GM12872 (cell line): Measurements from ENCODE around the gene GIPC3.

ENCODE experiments used
- TF ChIP-seq, protein P1 (sequence below): IDR thresholded peaks from 3 replicates; pipeline ENCODE4 v1.5.1; 2011; ENCODE audit warnings: low read depth, mild to moderate bottlenecking, low read length, moderate library complexity; ENCODE audit not compliant: insufficient read depth

The GIPC3 gene

DNA sequence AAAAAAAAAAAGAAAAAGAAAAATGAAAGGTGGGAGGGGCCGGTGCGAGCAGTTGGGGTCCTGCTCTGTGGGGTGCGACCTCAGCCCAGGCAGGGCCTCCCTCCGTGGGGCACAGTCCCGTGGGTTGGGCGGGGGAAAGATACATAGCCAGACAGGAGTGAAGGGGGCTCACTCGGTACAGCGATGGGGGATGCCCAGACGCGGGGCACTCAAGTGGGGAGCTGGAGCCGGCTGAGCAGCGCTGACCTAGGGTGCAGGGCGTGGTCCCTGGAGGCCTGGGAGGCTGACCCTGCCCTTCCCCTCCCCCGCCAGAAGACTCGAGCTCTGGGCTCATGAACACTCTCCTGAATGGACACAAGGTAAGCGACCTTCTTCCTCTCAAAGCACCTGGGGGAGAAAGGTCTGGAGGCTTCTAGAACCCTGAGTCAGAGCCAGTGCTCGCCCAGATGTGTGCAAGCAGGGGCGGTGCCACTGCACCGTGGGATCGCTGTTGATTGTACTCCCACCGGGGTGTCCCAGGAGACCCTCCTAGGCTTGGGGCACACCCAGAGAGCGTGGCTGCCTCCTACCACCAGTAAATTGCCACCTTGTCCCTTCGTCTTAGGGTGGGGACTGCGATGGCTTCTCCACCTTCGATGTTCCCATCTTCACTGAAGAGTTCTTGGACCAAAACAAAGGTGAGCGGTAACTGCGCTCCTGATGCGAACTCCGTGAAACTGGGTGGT lies 9.2 kb upstream of the GIPC3 start:
- TF ChIP-seq, protein P1, sequence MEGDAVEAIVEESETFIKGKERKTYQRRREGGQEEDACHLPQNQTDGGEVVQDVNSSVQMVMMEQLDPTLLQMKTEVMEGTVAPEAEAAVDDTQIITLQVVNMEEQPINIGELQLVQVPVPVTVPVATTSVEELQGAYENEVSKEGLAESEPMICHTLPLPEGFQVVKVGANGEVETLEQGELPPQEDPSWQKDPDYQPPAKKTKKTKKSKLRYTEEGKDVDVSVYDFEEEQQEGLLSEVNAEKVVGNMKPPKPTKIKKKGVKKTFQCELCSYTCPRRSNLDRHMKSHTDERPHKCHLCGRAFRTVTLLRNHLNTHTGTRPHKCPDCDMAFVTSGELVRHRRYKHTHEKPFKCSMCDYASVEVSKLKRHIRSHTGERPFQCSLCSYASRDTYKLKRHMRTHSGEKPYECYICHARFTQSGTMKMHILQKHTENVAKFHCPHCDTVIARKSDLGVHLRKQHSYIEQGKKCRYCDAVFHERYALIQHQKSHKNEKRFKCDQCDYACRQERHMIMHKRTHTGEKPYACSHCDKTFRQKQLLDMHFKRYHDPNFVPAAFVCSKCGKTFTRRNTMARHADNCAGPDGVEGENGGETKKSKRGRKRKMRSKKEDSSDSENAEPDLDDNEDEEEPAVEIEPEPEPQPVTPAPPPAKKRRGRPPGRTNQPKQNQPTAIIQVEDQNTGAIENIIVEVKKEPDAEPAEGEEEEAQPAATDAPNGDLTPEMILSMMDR: no peak

DNA sequence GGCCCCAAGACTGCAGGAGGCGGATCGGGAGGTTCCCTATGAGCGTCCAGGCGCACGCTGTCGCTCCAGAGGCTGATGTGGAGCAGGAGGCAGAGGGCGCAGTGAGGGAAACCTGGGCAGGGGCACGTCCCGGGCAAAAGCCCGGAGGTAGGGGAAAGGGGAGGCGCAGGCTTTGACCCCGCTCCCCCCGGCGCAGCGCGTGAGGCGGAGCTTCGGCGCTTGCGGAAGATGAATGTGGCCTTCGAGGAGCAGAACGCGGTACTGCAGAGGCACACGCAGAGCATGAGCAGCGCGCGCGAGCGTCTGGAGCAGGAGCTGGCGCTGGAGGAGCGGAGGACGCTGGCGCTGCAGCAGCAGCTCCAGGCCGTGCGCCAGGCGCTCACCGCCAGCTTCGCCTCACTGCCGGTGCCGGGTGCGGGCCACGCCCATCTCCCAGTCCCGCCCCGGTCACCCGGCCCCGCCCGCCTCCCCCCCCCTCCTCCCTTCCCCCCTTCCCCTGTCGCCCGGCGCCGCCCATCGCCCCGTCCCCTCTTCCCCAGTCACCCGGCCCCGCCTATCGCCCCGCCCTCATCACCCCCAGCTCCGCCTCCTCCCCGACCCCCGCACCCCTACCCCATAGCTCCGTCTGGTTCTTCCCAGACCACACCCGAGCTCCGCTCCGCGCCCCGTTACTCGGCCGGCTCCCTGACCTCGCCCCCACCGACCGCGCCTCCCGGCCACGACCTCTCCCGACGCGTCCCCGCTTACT lies 8.4 kb upstream of the GIPC3 start:
- TF ChIP-seq, protein P1: no peak

DNA sequence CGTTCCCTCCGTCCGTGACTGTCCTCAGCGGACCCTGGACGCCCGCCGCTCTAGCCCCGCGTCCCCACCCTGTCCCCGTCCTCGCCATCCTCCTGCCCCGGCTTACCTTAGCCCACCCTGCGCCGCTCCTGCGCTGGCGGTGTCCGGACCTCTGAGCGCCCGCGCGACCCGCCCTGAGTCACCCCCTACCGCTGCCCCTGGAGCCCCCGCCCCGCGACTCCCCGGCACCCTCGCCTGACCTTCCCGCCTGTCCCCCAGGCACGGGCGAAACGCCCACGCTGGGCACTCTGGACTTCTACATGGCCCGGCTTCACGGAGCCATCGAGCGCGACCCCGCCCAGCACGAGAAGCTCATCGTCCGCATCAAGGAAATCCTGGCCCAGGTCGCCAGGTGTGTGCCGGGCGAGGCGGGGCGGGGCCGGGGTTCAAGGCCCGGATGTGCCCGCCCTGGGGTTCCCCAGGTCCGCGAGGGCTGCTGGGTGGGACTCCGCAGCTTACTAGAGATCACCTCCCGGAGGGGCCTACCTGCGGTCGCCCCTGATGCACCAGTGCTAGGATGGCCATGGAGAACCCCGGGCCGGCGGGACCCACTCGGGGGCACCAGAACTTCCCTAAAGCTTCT lies 7.4 kb upstream of the GIPC3 start:
- TF ChIP-seq, protein P1: no peak

DNA sequence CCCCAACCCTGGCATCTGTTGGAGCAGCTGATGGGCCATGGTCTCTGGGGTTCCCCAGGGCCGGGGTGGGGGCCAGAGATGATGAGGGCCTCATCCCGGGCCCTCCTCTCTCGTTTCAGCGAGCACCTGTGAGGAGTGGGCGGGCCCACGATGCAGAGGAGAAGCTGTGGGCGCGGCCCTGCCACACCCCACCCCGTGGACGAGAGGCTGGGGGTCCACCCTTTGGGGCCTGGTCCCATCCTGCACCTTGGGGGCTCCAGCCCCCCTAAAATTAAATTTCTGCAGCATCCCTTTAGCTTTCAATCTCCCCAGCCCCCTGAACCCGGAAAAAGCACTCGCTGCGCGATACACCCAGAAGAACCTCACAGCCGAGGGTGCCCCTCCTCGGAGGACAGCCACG lies 6.9 kb upstream of the GIPC3 start:
- TF ChIP-seq, protein P1: no peak

DNA sequence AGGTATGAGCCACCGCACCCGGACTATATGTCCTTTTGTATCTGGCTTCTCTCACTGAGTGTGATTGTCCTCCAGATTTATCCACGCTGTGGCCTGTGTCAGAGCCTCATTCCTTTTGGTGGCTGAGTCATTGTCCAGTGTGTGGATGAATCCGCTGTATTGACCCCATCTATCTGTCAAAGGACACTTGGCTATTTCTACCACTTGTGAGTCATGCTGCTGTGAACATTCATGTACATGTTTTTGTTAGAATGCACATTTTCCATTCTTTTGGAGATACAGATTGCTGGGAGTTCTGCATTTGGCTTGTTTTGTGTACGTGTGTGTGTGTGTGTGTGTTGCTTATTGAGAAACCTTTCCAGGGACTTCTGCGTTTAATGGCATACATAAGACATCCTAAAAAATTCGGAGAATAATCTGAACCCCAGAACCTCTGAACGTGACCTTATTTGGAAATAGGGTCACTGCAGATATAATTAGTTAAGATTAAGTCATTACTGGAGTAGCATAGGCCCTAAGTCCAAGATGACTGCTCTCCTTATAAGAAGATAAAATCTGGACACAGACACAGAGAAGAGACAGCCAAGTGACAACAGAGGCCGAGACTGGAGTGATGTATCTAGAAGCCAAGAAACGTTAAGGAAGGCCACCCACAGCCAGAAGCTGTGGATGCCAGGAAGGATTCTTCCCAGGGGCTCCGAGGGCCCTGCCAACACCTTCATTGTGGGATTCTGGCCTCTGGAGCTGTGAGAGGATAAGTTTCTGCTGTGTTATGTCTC lies 4.9 kb upstream of the GIPC3 start:
- TF ChIP-seq, protein P1: no peak

DNA sequence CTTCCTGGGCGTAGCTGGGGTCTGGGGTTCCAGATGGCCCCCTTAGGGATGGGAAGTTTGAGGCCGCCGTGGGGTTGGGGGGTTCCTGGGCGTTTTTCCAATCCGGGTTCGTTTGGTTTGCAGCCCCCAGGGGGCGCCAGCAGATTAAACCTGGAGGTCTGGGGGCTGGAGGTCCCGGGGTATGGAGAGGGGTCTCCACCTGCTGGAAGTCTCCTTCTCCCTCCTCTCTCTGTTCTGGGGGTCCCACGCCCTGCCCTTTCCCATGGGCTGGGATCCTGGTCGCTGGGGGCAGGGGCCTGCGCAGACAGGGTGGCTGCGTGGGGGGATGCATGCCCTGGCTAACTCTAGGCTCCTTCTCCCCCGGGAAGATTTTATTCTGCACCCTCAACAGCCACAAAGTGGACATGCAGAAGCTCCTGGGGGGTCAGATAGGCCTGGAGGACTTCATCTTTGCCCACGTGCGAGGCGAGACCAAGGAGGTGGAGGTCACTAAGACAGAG lies 899 bp downstream of the GIPC3 start:
- TF ChIP-seq, protein P1: peak; percentile 61
